ENCODE measurements around the gene PCED1B.

DNA sequence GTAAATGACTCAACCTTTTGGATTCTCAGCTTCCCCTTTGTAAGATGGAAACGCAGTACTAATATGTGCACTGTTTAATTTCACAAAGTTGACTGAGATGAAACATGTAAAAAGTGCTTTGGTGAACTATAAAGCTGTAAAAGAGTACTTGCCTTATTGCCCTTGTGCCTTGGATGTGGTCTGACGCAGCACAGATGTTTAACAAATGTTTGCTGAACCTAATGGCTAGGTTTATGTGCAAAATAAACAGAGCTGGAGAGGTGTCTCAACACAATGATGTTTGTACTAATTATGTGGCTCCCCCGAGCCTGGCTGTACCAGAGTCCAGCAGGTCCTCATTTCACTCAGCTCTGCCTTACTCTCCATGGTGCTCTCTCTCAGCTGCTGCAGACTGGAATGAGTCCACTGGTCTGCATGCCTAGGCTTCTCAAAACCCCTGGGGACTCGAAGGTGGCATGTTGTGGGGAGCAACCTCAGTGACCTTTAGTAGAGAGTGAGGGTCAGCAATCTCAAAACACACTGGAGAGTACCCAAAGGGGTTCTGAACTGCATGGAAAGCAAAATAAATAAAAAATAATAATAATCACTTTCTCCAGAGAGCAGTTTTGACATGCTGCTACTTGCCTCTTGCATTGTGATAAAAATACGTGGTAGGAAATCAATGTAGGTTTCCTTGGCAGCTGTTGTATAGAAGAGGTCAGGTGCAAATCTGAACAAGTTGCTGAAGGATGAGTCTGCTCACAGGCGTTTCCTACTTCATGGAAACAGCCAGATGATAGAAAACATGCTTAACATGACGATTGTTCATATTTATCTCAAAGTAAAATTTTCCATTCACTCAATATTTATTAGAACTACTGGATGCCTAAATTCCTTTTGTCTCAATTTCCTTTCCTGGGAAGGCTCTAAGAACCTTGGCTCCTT is 8.9 kb downstream of the PCED1B start:
- no peak for TF ChIP-seq ZFP3 (CRISPR knock-in tag; IDR thresholded peaks at IDR 0.05)
- TF ChIP-seq, protein P1, sequence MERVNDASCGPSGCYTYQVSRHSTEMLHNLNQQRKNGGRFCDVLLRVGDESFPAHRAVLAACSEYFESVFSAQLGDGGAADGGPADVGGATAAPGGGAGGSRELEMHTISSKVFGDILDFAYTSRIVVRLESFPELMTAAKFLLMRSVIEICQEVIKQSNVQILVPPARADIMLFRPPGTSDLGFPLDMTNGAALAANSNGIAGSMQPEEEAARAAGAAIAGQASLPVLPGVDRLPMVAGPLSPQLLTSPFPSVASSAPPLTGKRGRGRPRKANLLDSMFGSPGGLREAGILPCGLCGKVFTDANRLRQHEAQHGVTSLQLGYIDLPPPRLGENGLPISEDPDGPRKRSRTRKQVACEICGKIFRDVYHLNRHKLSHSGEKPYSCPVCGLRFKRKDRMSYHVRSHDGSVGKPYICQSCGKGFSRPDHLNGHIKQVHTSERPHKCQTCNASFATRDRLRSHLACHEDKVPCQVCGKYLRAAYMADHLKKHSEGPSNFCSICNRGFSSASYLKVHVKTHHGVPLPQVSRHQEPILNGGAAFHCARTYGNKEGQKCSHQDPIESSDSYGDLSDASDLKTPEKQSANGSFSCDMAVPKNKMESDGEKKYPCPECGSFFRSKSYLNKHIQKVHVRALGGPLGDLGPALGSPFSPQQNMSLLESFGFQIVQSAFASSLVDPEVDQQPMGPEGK (CRISPR knock-in tag; IDR thresholded peaks at IDR 0.05; ENCODE audit: borderline replicate concordance), result no peak
- no peak for TF ChIP-seq ZFP30 (CRISPR knock-in tag; IDR thresholded peaks at IDR 0.05)
- TF ChIP-seq ARNTL (CRISPR knock-in tag; IDR thresholded peaks at IDR 0.05; ENCODE audit: borderline replicate concordance, low read depth), result no peak
- TF ChIP-seq ZNF70 (CRISPR knock-in tag; IDR thresholded peaks at IDR 0.05), result no peak
- no peak for TF ChIP-seq PPARA (CRISPR knock-in tag; IDR thresholded peaks at IDR 0.05; ENCODE audit: borderline replicate concordance)
- TF ChIP-seq ESRRG (CRISPR knock-in tag; IDR thresholded peaks at IDR 0.05), result no peak
